Lower leg skin (tissue), 3 donors: ENCODE measurements around the gene NR6A1.

Source experiments
- POLR2A ChIP-seq, 2 donors: fragments of 450-650 bp; IDR thresholded peaks; one replicate each; pipeline ENCODE4 v1.6.1; 2016 to 2017; ENCODE audit warnings: antibody characterized with exemption in 2 of 2, mild to moderate bottlenecking in 1 of 2, moderate library complexity in 1 of 2
- TF ChIP-seq, protein P1 (sequence below), 3 donors: fragments of 450-650 bp; IDR thresholded peaks; one replicate each; pipeline ENCODE4 v1.5.1; 2016; ENCODE audit warnings: antibody characterized with exemption in 3 of 3, mild to moderate bottlenecking in 3 of 3, moderate library complexity in 2 of 3

DNA sequence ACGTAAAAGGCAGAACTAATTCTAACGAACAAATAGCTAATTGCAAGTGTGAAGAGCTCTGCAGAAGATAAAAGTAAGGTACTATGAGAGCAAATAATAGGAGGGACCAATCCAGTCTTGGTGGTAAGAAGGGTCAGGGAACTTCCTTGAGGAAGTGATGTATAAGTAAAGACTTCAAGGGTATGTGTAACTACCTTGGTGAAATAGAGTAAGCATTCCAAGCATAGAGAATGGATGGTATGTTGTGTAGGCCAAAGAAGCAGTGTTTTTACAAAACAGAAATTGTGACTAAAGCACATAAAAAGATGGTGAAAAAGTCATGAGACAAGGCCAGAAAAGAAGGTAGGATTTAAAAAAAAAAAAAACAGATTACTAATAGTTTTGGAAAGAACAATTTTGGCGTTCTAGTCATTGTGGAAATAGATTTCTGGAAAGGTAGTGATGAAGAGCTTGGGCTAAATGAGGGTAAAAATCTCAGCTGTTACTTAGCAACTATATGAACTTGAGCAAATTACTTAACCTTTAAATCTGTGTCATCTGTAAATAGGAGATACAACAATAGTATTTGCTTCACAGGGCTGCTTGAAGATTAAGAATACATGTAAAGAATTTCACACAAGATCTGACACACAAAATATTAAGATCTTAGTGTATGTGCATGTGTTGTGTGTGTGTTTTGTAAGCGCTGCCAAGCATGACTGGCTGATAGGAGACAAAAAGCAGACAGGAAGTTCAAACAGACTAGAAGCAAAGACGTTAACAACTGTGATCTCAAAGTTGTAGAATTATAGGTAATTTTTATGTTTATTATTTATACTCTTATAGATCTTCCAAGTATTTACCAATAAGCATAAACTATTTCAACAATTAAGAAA, 73.5 kb downstream of the NR6A1 start:
- TF ChIP-seq, protein P1, sequence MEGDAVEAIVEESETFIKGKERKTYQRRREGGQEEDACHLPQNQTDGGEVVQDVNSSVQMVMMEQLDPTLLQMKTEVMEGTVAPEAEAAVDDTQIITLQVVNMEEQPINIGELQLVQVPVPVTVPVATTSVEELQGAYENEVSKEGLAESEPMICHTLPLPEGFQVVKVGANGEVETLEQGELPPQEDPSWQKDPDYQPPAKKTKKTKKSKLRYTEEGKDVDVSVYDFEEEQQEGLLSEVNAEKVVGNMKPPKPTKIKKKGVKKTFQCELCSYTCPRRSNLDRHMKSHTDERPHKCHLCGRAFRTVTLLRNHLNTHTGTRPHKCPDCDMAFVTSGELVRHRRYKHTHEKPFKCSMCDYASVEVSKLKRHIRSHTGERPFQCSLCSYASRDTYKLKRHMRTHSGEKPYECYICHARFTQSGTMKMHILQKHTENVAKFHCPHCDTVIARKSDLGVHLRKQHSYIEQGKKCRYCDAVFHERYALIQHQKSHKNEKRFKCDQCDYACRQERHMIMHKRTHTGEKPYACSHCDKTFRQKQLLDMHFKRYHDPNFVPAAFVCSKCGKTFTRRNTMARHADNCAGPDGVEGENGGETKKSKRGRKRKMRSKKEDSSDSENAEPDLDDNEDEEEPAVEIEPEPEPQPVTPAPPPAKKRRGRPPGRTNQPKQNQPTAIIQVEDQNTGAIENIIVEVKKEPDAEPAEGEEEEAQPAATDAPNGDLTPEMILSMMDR (IDR thresholded peaks at IDR 0.05) = no peak
- no peak for TF ChIP-seq POLR2A (IDR thresholded peaks at IDR 0.05)
